Liver (tissue), 3 donors: ENCODE measurements around the gene IFRD1.

Source experiments
- CTCF ChIP-seq: fragments of 150-350 bp; IDR thresholded peaks from 2 replicates; pipeline ENCODE4 v1.5.1; 2017; ENCODE audit warnings: improper control_type of control experiment, low read depth, low read length; ENCODE audit not compliant: missing input control
- GABPA ChIP-seq, 2 donors: IDR thresholded peaks in 1 of 2; conservative IDR thresholded peaks in 1 of 2; 2 replicates each; pipeline ENCODE4 v1.6.1; 2016; ENCODE audit warnings: antibody characterized with exemption in 2 of 2, mild to moderate bottlenecking in 1 of 2, moderate library complexity in 1 of 2
- REST ChIP-seq: IDR thresholded peaks from 2 replicates; pipeline ENCODE4 v1.6.1; 2016; ENCODE audit warnings: antibody characterized with exemption, mild to moderate bottlenecking
- ZBTB33 ChIP-seq: IDR thresholded peaks from 2 replicates; pipeline ENCODE4 v1.6.1; 2016; ENCODE audit warnings: antibody characterized with exemption
- donor health status: healthy.
- donor health status: healthy.

- TF ChIP-seq ZBTB33 (no peak), REST (no peak), CTCF (no peak), GABPA (IDR thresholded peaks at IDR 0.05 in 1 of 2, conservative IDR thresholded peaks at IDR 0.05 in 1 of 2) (no peak)
Observed at GRCh38 chr7:112504093-112504695, 53.9 kb downstream of the IFRD1 start.
